Nephron progenitor cell (in vitro differentiated cells): ENCODE measurements around the gene TTC27.

Source experiments
- DNase-seq: peaks from one replicate; pipeline ENCODE4 v3.0.0; 2021
- H3K27ac Mint-ChIP-seq: 2 replicates; pipeline ENCODE4 v1.8.0; 2021; ENCODE audit warnings: mild to moderate bottlenecking, moderate library complexity, mixed read lengths
- H3K27me3 Mint-ChIP-seq: 2 replicates; pipeline ENCODE4 v1.8.0; 2021; ENCODE audit warnings: mild to moderate bottlenecking, low read depth, mixed read lengths; ENCODE audit not compliant: poor library complexity
- H3K36me3 Mint-ChIP-seq: 2 replicates; pipeline ENCODE4 v1.8.0; 2021; ENCODE audit warnings: low read depth, mixed read lengths
- H3K4me1 Mint-ChIP-seq: 2 replicates; pipeline ENCODE4 v1.8.0; 2021; ENCODE audit warnings: mixed read lengths
- H3K4me3 Mint-ChIP-seq: 2 replicates; pipeline ENCODE4 v1.8.0; 2021; ENCODE audit warnings: mild to moderate bottlenecking, moderate library complexity, mixed read lengths
- H3K9me3 Mint-ChIP-seq: 2 replicates; pipeline ENCODE4 v1.8.0; 2021; ENCODE audit warnings: mild to moderate bottlenecking, moderate library complexity, mixed read lengths
- CTCF ChIP-seq: fragments of 200-600 bp; sonication (generic); IDR thresholded peaks from 2 replicates; pipeline ENCODE4 v1.5.0; 2021; ENCODE audit warnings: antibody characterized with exemption

The TTC27 gene

GRCh38 chr2:32732912-32733472, 105.1 kb downstream of the TTC27 start:
- no peaks in the 10 kb centered on the region for H3K4me1 Mint-ChIP-seq
- peaks cover 4% of the 10 kb centered on the region for H3K9me3 Mint-ChIP-seq
- no peak overlapping the region for H3K27ac Mint-ChIP-seq
- no peaks in the 10 kb centered on the region for H3K27me3 Mint-ChIP-seq
- no peak for DNase-seq
- TF ChIP-seq CTCF = no peak
- H3K4me3 Mint-ChIP-seq = no peak overlapping the region
- H3K36me3 Mint-ChIP-seq = peaks cover 15% of the 10 kb centered on the region

GRCh38 chr2:32735348-32735747, 107.5 kb downstream of the TTC27 start:
- H3K36me3 Mint-ChIP-seq = peaks cover 9% of the 10 kb centered on the region
- H3K4me1 Mint-ChIP-seq = no peaks in the 10 kb centered on the region
- H3K9me3 Mint-ChIP-seq = no peaks in the 10 kb centered on the region
- no peak overlapping the region for H3K27ac Mint-ChIP-seq
- TF ChIP-seq CTCF = no peak
- H3K4me3 Mint-ChIP-seq = no peak overlapping the region
- no peaks in the 10 kb centered on the region for H3K27me3 Mint-ChIP-seq
- DNase-seq = no peak

- Mint-ChIP-seq H3K27me3 (no peaks in the 10 kb centered on the region), H3K9me3 (no peaks in the 10 kb centered on the region), H3K4me3 (no peak overlapping the region), H3K27ac (no peak overlapping the region), H3K4me1 (no peaks in the 10 kb centered on the region), H3K36me3 (peaks cover 17% of the 10 kb centered on the region)
- no peak for DNase-seq
- no peak for TF ChIP-seq CTCF
Observed at GRCh38 chr2:32738939-32739338, 111.1 kb downstream of the TTC27 start.

GRCh38 chr2:32739664-32740063, 111.8 kb downstream of the TTC27 start:
- no peaks in the 10 kb centered on the region for H3K4me1 Mint-ChIP-seq
- DNase-seq = no peak
- H3K4me3 Mint-ChIP-seq = no peak overlapping the region
- H3K36me3 Mint-ChIP-seq = peaks cover 23% of the 10 kb centered on the region
- no peaks in the 10 kb centered on the region for H3K9me3 Mint-ChIP-seq
- TF ChIP-seq CTCF = no peak
- H3K27me3 Mint-ChIP-seq = no peaks in the 10 kb centered on the region
- no peak overlapping the region for H3K27ac Mint-ChIP-seq

- DNase-seq = no peak
- no peak overlapping the region for H3K4me3 Mint-ChIP-seq
- no peaks in the 10 kb centered on the region for H3K27me3 Mint-ChIP-seq
- H3K36me3 Mint-ChIP-seq = peaks cover 25% of the 10 kb centered on the region
- H3K9me3 Mint-ChIP-seq = no peaks in the 10 kb centered on the region
- H3K27ac Mint-ChIP-seq = no peak overlapping the region
- no peak for TF ChIP-seq CTCF
- no peaks in the 10 kb centered on the region for H3K4me1 Mint-ChIP-seq
Observed at GRCh38 chr2:32741575-32741974, 113.7 kb downstream of the TTC27 start.

GRCh38 chr2:32742376-32742775, 114.5 kb downstream of the TTC27 start:
- DNase-seq = no peak
- Mint-ChIP-seq H3K9me3 (no peaks in the 10 kb centered on the region), H3K27ac (no peak overlapping the region), H3K27me3 (no peaks in the 10 kb centered on the region), H3K36me3 (peaks cover 25% of the 10 kb centered on the region), H3K4me1 (no peaks in the 10 kb centered on the region), H3K4me3 (no peak overlapping the region)
- no peak for TF ChIP-seq CTCF
